ENCODE results near the gene BANP.
"Not testable (repeated sequence)": the region's sequence is repeated elsewhere in the genome, so short reads cannot be mapped to it uniquely, and the experiment has no call there.

The BANP gene

GRCh38 chr16:88077328-88078108, 126.3 kb downstream of the BANP start:
- no peak for DNase-seq (ENCODE audit: low read depth in 2 of 3, low spot score in 1 of 3)

GRCh38 chr16:88078111-88078775, 127.0 kb downstream of the BANP start:
- no peak for DNase-seq (ENCODE audit: low read depth in 2 of 3, low spot score in 1 of 3)

DNA sequence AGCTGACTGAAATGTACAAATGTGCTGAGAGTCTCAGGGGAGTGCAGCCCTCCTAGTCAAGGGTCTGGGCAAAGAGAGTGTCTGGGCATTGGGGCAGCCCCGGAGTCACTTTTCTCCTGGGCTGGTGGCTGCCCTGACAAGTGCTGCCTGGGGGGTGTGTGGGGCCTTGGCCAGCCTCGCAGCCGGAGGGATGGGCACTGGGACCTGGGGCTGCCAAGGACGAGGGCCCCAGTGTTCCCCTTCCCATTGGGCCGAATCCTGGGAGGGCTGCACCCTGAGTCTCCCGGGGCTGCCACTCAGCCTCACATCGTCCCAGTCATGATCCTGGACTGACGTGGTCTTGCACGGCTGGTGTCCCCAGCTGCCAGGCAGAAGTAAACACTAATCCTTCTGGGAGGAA, 132.3 kb downstream of the BANP start:
- no peak for DNase-seq (ENCODE audit: low read depth in 2 of 3, low spot score in 1 of 3)

DNA sequence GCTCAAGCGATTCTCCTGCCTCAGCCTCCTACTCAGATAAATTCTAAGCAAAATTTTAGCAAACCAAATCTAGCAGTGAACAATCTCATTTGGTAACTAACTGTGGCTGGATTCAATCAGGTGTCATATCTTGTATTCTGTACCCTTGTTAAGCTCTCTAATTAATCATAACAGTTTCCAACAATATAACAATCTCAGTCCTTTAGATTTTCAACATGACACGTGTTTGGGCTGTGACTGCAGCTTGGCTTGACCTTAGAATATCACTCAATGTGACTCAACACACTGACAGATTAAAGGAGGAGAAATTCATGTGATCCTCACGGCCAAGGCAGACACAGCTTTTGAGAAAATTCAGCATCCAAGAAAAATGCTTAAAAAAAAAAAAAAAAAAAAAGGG, 133.6 kb downstream of the BANP start:
- DNase-seq (ENCODE audit: low read depth in 2 of 3, low spot score in 1 of 3), result no peak

GRCh38 chr16:88086571-88087516, 135.6 kb downstream of the BANP start:
- DNase-seq (ENCODE audit: low read depth in 2 of 3, low spot score in 1 of 3), result no peak

GRCh38 chr16:88087517-88087877, 136.3 kb downstream of the BANP start:
- DNase-seq (ENCODE audit: low read depth in 2 of 3, low spot score in 1 of 3), result no peak

DNA sequence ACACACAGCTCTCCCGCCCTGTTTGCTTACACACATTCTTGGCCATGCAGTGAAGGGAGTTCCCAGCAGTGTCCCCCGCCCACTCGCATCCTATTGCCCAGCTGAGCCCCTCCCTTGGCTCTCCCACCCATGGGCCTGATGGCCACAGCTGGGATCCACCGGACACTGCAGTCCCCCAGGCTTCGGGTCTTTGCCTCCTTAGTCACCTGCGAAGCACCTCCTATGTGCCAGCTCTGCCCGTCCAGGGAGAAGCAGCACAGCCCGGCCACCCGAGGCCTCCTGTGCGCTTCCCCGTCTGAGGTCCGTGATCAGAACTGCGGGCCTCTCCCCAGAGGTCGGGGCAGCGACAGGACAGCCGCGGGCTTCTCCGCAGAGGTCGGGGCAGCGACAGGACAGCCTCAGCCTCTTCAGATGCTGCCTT, 136.9 kb downstream of the BANP start:
- DNase-seq (ENCODE audit: low read depth in 2 of 3, low spot score in 1 of 3), result no peak

DNA sequence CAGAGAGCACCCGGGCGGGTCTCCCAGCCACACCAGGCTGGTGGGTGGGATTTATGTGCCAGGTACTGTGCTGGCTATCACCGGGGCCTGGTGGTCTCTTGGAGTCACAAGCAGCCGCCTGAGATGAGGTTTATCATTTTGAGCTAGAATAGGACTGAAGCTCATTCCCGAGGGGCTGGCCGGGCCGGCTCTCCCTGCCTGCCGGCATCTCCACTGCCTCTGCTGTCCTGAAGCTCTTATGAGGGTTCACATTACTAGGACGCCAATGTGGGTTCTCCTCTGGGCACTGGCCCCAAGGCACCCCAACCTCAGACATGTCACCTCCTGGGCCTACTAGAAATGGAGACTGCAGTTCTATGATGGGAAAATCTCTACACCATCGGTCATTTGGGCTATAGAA, 137.4 kb downstream of the BANP start:
- not testable (repeated sequence) for DNase-seq (ENCODE audit: low read depth in 2 of 3, low spot score in 1 of 3)

DNA sequence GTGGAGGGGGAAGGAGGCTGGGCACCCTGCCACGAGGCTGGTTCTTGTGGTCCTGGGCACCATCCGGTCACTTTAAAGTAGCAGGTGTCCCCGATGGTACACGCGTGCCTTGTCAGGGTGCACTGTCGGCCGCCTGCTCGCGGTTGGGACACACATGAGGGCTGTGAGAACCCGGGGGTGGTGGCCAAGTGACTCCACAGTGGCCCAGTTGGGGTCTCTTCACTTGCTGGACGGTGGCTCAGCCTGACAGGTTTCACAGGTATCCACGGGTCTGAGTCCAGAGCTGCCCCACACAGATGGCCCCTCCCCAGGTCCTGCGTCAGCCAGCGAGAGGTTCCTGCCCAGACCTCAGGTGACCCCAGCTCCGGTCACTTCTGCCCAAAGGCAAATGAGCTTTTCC, 137.8 kb downstream of the BANP start:
- not testable (repeated sequence) for DNase-seq (ENCODE audit: low read depth in 2 of 3, low spot score in 1 of 3)

GRCh38 chr16:88089632-88090376, 138.6 kb downstream of the BANP start:
- not testable (repeated sequence) for DNase-seq (ENCODE audit: low read depth in 2 of 3, low spot score in 1 of 3)

- DNase-seq (ENCODE audit: low read depth in 2 of 3, low spot score in 1 of 3), result not testable (repeated sequence)
These were observed 139.3 kb downstream of the BANP start for GRCh38 chr16:88090377-88091175.

GRCh38 chr16:88091221-88091971, 140.2 kb downstream of the BANP start:
- not testable (repeated sequence) for DNase-seq (ENCODE audit: low read depth in 2 of 3, low spot score in 1 of 3)

DNA sequence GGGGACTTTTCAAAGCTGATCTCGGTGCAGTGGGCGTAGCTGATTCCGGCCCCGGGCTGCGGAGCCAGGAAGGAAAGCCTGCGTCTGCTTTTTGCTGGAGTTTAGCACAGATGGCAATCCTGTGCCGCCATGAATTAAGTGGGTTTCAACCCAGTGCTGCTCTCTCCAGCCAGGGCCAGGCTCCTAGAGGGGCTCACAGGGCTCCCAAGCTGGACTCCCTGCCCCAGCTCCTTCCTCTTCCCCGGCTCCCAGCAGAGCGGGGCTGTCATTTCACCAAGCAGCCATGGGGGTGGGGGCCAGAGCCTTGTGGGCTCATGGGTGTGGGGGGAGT, 140.7 kb downstream of the BANP start:
- not testable (repeated sequence) for DNase-seq (ENCODE audit: low read depth in 2 of 3, low spot score in 1 of 3)

DNA sequence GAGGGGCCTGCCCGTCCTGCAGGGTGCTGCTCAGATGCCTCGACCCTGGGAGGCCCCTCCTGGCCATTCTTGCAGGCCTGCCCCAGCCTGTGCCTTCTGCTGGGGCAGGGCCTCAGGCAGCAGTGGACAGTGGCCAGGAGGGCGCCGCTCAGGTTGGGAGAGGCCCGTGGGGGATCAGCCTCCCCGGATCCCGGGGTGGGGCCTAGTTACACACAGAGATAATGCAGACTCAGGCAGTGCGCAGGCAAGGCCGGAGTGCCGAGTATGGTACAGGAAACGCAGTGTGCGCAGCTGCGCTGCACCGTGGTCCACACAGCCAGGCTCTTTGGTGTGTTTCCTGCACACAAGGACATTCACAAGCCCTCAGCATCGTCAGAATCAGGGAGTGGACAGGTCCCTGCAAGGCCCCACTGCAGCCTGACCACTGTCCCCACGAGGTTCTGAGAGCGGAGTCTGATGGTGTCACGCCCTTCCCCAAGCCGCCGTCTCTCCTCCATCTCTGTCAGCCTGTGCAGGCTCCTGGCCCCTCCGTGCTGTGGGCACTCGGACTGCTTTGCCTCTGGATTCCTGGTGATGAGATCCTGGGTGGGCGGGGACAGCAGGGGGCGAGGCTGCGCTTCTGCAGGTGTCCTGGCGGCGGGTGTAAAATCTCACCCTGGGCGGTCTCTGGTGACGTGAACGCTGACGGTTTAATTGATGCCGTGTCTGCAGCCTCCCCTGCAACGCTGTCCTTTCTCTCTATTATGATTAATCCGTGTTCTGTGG, 141.7 kb downstream of the BANP start:
- not testable (repeated sequence) for DNase-seq (ENCODE audit: low read depth in 2 of 3, low spot score in 1 of 3)

- not testable (repeated sequence) for DNase-seq (ENCODE audit: low read depth in 2 of 3, low spot score in 1 of 3)
These were observed 142.5 kb downstream of the BANP start for GRCh38 chr16:88093556-88094252.

DNA sequence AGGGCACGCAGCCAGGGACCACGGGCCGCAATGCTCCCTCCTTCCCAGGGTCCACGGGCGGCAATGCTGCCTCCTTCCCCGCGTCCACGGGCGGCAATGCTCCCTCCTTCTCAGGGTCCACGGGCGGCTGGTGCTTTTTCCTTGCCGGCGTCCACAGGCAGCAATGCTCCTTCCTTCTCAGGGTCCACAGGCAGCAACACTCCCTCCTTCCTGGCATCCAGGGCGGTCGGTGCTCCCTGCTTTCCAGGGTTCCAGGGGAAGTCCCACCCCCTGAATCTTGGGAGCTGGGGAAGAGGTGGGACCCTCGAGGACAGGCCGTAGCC, 143.0 kb downstream of the BANP start:
- DNase-seq (ENCODE audit: low read depth in 2 of 3, low spot score in 1 of 3), result not testable (repeated sequence)

DNA sequence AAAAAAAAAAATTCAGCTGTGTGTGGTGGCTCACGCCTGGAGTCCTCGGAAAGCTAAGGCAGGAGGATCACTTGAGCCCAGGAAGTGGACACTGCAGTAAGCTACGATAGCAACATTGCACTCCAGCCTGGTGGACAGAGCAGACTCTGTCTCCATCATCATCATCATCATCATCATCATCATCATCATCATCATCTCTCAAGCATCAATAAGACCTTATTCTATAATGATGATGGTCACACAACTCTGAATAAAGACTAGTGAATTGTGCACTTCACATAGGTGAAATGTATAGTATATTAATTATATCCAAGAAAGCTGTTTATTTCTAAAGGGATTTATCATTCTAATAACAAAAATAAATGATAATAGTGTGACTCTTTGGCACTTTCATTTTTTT, 143.7 kb downstream of the BANP start:
- not testable (repeated sequence) for DNase-seq (ENCODE audit: low read depth in 2 of 3, low spot score in 1 of 3)

- not testable (repeated sequence) for DNase-seq (ENCODE audit: low read depth in 2 of 3, low spot score in 1 of 3)
These were observed 145.4 kb downstream of the BANP start for GRCh38 chr16:88096659-88097058.

Measured in stimulated activated CD4-positive, alpha-beta T cell treated with anti-CD3 and anti-CD28 coated beads, Interleukin-12 subunit alpha, Interleukin-12 subunit beta, amount 100 ng/mL, for 48 hours (primary cell).